GM12875 (cell line): ENCODE results near the gene FAM110D.

ENCODE experiments used
- H3K4me3 ChIP-seq: one replicate; pipeline ENCODE4 v1.5.1; 2011; ENCODE audit warnings: low read depth, low read length, control low read depth
- TF ChIP-seq, protein P1 (sequence below): IDR thresholded peaks from 2 replicates; pipeline ENCODE4 v1.5.1; 2011; ENCODE audit warnings: low read depth, mild to moderate bottlenecking, control low read depth, inconsistent platforms, low read length, moderate library complexity, borderline replicate concordance; ENCODE audit not compliant: insufficient read depth

FAM110D gene

DNA sequence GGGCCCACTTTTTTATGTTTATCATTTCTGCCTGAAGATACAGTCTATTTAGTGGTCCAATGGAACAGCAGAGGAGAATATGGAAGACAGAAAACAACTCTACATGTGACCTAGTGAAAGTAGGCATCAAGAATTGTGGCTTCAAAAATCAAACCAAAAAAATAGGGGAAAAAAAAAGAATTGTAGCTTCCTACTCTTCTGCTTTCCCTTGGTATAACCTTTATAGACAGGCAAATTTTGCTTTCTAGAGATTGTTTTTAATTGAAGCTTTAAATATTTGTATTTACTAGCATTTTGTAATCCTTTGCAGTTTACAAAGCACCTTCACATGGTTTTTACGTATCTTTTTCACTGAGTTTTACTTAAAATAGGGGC is 32.9 kb upstream of the FAM110D start:
- H3K4me3 ChIP-seq: no peak overlapping the region

DNA sequence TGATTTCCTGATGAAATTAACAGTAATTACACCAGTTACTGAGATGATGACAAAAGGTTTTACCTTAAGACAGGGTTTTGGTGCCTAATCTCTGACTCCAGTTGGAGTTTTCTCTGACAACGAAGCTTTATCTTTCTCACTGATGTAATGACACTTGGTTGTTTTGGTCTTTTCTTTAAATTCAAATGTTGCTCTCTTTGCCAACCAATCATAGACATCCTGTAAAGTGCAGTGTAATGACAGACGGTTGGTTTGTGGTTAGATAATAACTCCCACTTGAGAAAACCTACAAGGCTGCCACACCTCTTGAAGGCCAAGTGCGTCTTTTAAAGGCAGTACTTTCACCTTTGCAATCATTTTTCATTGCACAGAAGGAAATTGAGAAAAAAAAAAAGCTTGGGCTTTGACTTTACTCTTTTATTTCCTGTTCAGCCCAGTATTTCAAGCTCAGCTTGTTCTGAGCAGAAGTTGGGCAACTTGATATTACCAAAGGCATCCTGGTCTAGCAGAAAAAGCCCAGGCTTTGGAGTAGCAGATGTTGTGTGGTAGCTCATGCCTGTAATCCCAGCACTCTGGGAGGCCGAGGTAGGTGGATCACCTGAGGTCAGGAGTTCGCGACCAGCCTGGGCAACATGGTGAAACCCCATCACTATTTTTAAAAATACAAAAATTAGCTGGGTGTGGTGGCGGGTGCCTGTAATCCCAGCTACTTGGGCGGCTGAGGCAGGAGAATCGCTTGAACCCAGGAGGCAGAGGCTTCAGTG is 32.4 kb upstream of the FAM110D start:
- no peak overlapping the region for H3K4me3 ChIP-seq
- TF ChIP-seq, protein P1, sequence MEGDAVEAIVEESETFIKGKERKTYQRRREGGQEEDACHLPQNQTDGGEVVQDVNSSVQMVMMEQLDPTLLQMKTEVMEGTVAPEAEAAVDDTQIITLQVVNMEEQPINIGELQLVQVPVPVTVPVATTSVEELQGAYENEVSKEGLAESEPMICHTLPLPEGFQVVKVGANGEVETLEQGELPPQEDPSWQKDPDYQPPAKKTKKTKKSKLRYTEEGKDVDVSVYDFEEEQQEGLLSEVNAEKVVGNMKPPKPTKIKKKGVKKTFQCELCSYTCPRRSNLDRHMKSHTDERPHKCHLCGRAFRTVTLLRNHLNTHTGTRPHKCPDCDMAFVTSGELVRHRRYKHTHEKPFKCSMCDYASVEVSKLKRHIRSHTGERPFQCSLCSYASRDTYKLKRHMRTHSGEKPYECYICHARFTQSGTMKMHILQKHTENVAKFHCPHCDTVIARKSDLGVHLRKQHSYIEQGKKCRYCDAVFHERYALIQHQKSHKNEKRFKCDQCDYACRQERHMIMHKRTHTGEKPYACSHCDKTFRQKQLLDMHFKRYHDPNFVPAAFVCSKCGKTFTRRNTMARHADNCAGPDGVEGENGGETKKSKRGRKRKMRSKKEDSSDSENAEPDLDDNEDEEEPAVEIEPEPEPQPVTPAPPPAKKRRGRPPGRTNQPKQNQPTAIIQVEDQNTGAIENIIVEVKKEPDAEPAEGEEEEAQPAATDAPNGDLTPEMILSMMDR: no peak

More for the DNA sequence above, 32.9 kb upstream of the FAM110D start:
- TF ChIP-seq, protein P1: no peak

GRCh38 chr1:26127235-26128163 is 31.4 kb upstream of the FAM110D start:
- H3K4me3 ChIP-seq: no peak overlapping the region
- TF ChIP-seq, protein P1: no peak

- TF ChIP-seq, protein P1: no peak
- no peak overlapping the region for H3K4me3 ChIP-seq
These were observed 29.1 kb upstream of the FAM110D start for GRCh38 chr1:26129778-26130177.

DNA sequence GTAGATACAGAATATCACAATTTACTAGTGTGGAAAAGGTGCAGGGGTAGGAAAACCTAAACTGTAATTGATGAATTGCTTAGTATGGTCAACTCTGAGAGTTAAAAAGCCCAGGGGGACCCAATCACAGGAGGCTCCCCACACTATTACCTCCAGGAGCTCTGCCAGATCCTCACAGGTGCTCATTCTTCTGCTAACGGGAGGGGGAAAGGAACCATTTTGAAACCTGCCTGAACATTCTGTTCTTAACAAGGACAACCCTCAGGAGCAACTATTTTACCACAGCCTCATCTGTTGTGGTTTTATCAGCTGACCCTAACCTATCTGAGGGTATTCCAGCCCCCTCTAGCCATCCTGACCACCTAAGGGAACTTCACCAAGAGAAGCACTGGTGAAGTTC is 28.2 kb upstream of the FAM110D start:
- no peak overlapping the region for H3K4me3 ChIP-seq
- TF ChIP-seq, protein P1: no peak

DNA sequence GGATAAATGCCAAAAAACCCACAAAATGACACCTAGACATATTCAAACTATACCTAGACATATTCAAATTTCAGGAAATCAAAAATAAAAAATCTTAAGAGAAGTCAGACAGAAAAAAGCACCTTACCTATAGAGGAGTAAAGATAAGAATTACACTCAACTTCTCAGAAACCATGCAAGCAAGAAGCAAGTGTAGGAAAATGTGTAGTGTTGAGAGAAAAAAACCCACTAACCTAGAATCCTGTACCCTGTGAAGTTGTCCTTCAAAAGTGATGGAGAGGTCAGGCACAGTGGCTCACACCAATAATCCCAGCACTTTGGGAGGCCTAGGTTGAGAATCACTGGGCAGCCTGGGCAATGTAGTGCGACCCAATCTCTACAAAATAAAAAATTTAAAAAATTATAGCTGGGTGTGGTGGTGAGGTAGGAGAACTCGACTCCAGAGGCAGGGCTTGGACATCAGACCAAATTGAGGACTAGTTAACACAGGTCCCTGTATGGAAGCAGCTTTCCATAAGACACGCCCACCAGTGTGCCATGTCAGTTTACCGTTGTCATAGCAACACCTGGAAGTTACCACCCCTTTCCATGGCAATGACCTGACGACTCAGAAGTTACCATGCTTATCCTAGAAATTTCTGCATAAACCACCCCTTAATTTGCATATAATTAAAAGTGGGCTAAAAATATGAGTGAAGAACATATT is 26.6 kb upstream of the FAM110D start:
- TF ChIP-seq, protein P1: no peak
- no peak overlapping the region for H3K4me3 ChIP-seq
